DMS53 treated with DMSO at 0.1 percent for 48 hours (cell line): ENCODE results near the gene RNASE13.
"Not testable (repeated sequence)": the region's sequence is repeated elsewhere in the genome, so short reads cannot be mapped to it uniquely, and the experiment has no call there.

ENCODE experiments used
- DNase-seq: peaks from one replicate; lab custom pipeline; 2025; ENCODE audit not compliant: unreplicated experiment; lab: John Stamatoyannopoulos, UW

Gene RNASE13

DNA sequence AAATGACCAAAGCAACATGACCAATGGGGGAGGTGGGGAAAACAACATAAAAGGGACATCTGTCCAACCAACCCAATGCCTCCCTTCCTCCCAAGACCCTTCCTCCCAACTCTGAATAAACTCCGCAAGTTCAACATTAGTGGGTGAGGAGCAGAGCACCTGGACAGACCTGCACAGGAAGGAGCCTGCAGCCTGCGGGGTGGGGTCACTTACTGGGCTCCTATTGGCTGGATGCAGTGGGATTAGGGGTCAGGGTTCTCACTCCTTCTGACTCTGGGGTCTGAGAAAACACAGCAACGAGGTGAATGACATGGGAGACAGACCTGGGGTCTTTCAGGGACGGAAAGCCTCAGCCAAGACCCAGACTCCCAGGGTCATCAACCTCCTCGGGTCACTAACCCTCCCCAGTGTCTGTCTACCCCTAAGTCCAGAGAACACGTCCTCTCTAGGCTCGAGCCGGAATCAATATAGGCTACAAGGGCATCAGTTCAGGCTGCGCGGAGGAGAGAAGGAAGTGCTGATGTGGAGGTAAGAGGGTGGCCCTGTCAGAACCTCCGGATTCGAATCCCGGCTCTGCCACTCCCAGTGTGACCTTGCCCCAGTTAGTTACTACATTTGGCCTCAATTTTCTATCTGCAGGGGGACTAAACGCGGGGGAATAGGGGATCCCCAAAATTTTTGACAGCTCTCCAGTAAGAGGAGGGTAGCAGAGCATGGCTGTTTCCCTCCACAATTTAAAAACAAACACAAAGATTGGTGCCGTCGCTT is 10.6 kb downstream of the RNASE13 start:
- no peak for DNase-seq

DNA sequence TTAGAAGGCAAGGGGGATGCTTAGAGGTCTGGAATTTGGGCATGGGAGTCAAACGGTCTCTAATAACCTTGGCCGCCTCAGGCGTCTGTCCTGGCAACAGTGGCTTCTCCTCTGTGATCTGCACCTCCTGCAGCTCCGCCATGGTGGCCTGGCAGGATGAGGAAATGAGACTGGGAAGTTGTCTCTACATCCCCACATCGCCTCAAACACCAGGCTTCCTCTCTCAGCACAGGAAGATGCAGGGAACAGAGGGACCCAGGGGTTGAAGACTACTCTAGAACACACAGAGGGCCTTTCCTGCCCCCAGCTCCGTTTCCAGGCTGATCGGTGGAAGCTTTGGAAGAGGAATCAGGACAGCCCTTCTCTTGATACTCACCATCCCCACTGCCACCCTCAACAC is 11.4 kb downstream of the RNASE13 start:
- DNase-seq = no peak

- DNase-seq = no peak
Measured at GRCh38 chr14:21022686-21023085, 11.9 kb downstream of the RNASE13 start.

DNA sequence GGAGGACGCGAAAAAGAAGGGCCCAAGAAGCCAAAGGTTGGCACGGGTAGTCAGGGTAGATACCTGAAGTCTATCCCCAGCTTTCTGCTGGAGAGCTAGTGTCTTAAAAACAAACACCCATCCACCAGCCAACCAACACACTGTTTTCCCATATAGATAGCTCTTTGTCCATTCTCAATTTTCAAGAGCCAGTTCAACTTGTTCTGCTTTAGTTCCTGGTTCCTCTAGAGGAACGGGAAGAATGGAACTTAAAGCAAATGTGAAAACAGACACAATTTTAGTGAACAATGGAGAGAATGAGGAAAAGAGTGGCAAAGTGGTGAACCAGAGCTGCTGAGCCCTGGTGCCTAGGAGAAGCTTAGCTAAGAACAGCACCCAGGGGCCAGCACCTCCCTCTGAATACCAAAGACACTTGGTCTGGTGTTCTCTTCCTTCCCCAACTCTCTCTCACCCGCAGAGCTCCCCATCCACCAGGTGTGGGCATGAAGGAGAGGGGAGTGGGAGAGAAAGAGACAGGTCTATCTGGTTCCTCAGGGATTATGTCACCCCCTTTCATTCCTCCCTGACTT is 13.5 kb downstream of the RNASE13 start:
- DNase-seq = no peak

GRCh38 chr14:21019366-21019765 is 15.2 kb downstream of the RNASE13 start:
- no peak for DNase-seq

DNA sequence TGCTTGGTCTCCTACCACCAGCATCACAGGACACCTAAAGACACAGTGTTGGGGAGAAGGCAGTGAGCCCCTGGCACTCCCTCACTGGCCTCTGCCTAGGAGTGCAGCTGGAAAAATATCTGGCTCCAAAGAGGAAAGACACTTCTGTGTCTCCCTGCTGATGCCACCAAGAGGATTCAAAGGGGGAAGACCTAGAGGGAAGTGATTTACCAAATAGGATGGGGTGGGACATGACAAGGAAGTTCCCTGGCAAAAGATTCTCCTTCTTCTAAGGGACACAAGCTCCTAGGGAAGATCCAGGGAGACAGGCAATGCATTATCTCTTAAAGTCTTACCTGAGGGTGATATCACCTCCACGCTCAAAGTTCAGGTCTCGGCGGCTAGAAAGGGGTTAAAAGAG is 15.8 kb downstream of the RNASE13 start:
- DNase-seq = no peak

GRCh38 chr14:21018286-21018685 is 16.3 kb downstream of the RNASE13 start:
- DNase-seq = no peak

DNA sequence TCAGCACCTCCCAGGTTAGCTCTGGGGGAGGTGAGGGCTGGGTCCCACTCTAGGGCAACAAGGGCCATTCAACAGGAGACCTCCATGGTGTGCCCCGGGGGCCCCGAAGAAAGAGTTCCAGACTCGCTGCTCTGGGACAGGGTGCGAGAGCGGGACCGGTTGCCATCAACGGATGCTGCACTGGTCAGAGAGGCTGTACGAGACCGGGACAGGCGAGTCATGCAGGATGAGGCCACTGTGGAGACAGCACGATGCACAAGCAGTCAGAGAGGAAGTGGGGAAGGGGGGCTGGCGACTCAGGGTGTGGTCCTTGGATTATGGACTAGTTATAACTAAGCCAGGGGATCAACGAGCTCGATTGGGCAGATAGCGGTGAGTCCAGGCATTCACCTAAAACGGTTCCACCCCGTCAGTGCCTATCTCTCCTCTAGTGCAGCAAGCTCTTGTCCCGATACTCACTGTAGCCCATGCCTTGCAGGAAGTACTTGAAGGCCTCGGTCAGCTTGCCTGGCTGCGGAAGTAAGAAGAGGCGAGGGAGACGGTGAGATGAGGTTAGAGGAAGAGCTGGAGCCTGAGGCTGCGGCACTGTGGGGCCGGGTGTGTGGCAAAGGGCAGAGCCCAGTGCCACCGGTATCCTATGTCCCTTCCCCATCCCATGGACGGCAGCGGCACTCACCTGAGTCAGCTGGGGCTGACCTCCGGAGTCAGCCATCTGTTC is 16.9 kb downstream of the RNASE13 start:
- DNase-seq = no peak

- no peak for DNase-seq
Measured at GRCh38 chr14:21016413-21017190, 18.0 kb downstream of the RNASE13 start.

DNA sequence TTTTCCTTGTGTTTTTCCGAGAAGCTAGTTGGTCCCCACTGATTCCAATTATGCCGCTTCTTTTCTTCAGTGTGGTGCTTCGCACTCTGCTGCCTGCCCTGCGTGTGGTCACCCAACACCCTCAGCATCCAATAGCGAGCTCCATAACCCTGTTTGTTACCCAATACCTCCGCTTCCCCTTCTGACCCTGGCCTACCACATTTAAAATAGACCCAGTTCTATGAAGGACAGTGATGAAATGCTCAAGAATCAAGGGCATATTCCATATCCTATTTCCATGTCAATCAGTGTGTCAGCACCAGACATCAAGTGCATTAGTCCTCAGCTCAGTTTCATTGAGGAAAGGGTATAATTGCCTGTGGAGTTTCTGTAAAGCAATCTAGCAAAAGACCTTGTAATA is 19.3 kb downstream of the RNASE13 start:
- DNase-seq = no peak

GRCh38 chr14:21014761-21015190 is 19.8 kb downstream of the RNASE13 start:
- peak; percentile 35 for DNase-seq

GRCh38 chr14:21011136-21011535 is 23.5 kb downstream of the RNASE13 start:
- no peak for DNase-seq

DNA sequence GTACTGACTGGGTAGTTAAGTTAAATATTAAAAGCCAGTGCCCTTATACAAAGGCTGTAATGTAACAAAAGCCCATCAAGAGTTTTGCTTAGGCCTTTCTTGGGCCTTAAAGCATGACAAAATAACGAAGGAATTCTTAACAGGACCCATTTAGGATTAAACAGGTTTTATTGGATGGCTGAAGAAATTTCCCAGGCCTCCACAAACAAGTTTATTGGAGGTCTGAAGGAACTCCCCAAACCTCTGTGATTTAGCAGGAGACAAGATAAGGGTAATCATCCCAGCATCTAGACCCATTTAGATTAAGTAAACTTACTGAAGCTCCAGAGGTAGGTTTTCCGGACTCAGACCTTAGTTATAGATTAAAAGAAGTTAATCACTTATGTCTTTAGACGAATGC is 24.9 kb downstream of the RNASE13 start:
- DNase-seq = not testable (repeated sequence)

- no peak for DNase-seq
Measured at GRCh38 chr14:21003788-21004346, 30.7 kb downstream of the RNASE13 start.

GRCh38 chr14:21001218-21001617 is 33.4 kb downstream of the RNASE13 start:
- no peak for DNase-seq

DNA sequence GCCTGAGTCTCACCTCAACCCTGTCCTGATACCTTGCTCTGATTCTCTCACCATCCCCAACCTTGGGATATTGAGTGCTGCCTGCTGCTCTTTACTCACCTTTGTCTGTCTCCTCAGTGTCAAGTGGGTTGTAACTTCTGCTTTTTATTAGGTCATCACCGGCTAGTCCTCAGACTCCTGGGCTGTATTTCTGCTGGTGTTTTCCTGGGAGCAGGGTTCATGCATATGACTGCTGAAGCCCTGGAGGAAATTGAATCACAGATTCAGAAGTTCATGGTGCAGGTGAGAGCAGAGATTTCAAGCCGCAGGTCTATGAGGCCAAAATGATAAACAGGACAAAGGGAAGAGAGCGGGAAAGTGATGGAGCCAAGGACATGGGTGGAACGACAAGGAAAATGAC is 35.0 kb downstream of the RNASE13 start:
- no peak for DNase-seq

- no peak for DNase-seq
Measured at GRCh38 chr14:20998674-20999366, 35.8 kb downstream of the RNASE13 start, which contains the start of gene SLC39A2. Gene SLC39A2, plus strand, starts transcription at chr14:20999293. Its CDS starts 154 bp downstream, at chr14:20999447.

GRCh38 chr14:20998139-20998538 is 36.5 kb downstream of the RNASE13 start:
- no peak for DNase-seq

DNA sequence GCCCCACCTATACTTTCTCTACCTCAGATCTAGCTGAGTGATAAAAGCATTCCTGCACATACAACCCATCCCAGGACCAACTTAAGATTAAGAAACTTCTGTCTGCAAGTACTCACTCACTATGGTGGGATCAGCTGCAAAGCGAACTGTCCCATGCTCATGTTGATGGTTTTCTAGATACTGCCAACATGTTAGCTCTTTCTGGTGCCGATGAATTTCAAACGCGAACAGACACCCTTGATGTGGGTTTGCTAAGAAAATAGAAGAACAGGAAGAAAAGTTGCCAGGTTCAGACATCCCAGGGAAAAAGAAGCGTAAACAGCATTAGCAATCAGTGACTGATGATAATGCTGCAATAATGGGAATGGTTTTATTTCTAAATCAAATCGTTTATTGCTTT is 37.0 kb downstream of the RNASE13 start:
- DNase-seq = no peak

- no peak for DNase-seq
Measured at GRCh38 chr14:20997115-20997514, 37.5 kb downstream of the RNASE13 start.
